ENCODE results near the gene STRADB. TPM values are rescaled to one million over a fixed set of nuclear protein-coding genes. Genes with fewer than 3 reads are reported as not detected.

The STRADB gene
- total RNA-seq, 4 donors from 2014 or later, result 9.3 to 34.9 (median 13.0) TPM

GRCh38 chr2:201430839-201431238 lies 20.7 kb upstream of the STRADB start:
- TF ChIP-seq EP300 (IDR thresholded peaks at IDR 0.05) (no peak), POLR2AphosphoS5 (IDR thresholded peaks at IDR 0.05) (no peak), POLR2A (IDR thresholded peaks at IDR 0.05) (no peak), CTCF (IDR thresholded peaks at IDR 0.05) (no peak)
- ATAC-seq, result no peak
- Histone ChIP-seq H3K27ac (no peak overlapping the region), H3K4me1 (peaks cover 13 to 67% (median 17%) of the 10 kb centered on the region in 3 donors), H3K27me3 (no peaks in the 10 kb centered on the region), H3K4me3 (no peak overlapping the region), H3K9me3 (no peaks in the 10 kb centered on the region), H3K36me3 (no peaks in the 10 kb centered on the region)
- 100% methylated on average over 3 to 4 of the region's 5 CpGs for WGBS, 2 donors (ENCODE audit: low coverage in 1 of 2)

GRCh38 chr2:201432038-201432620 lies 19.4 kb upstream of the STRADB start:
- Histone ChIP-seq H3K36me3 (no peaks in the 10 kb centered on the region), H3K4me3 (no peak overlapping the region), H3K27ac (peak overlapping the region; percentile 21 to 62 (median 48)), H3K9me3 (no peaks in the 10 kb centered on the region), H3K4me1 (peaks cover 13 to 57% (median 17%) of the 10 kb centered on the region in 3 donors), H3K27me3 (no peaks in the 10 kb centered on the region)
- TF ChIP-seq POLR2A (IDR thresholded peaks at IDR 0.05) (no peak), EP300 (IDR thresholded peaks at IDR 0.05) (no peak), POLR2AphosphoS5 (IDR thresholded peaks at IDR 0.05) (no peak), CTCF (IDR thresholded peaks at IDR 0.05) (no peak)
- peak; percentile 34 for ATAC-seq
- 9 to 21% methylated on average over 4 of the region's 4 CpGs for WGBS, 2 donors (ENCODE audit: low coverage in 1 of 2)

- peak overlapping the region; percentile 36 to 67 (median 61) for H3K27ac ChIP-seq
- no peaks in the 10 kb centered on the region for H3K27me3 ChIP-seq
- peaks cover 13 to 57% (median 17%) of the 10 kb centered on the region in 3 donors for H3K4me1 ChIP-seq
- H3K9me3 ChIP-seq, result no peaks in the 10 kb centered on the region
- 18 to 47% methylated on average over 5 of the region's 5 CpGs for WGBS, 2 donors (ENCODE audit: low coverage in 1 of 2)
- H3K36me3 ChIP-seq, result no peaks in the 10 kb centered on the region
- TF ChIP-seq POLR2A (IDR thresholded peaks at IDR 0.05) (no peak), POLR2AphosphoS5 (IDR thresholded peaks at IDR 0.05) (no peak), EP300 (IDR thresholded peaks at IDR 0.05) (no peak), CTCF (IDR thresholded peaks at IDR 0.05) (no peak)
- ATAC-seq, result peak; percentile 53
- H3K4me3 ChIP-seq, result no peak overlapping the region
Observed at GRCh38 chr2:201432621-201433393, 18.7 kb upstream of the STRADB start.

- Histone ChIP-seq H3K4me1 (peaks cover 15 to 64% (median 17%) of the 10 kb centered on the region in 3 donors), H3K4me3 (no peak overlapping the region), H3K9me3 (no peaks in the 10 kb centered on the region), H3K36me3 (no peaks in the 10 kb centered on the region), H3K27ac (peak overlapping the region in 3 of 4 donors; percentile 60 to 67 (median 62)), H3K27me3 (no peaks in the 10 kb centered on the region)
- 48 to 51% methylated on average over 10 to 11 of the region's 11 CpGs for WGBS, 2 donors (ENCODE audit: low coverage in 1 of 2)
- ATAC-seq, result no peak
- TF ChIP-seq EP300 (IDR thresholded peaks at IDR 0.05), result no peak
- TF ChIP-seq POLR2AphosphoS5 (IDR thresholded peaks at IDR 0.05), result no peak
- no peak for TF ChIP-seq POLR2A (IDR thresholded peaks at IDR 0.05)
- no peak for TF ChIP-seq CTCF (IDR thresholded peaks at IDR 0.05)
Observed at GRCh38 chr2:201433394-201433995, 18.0 kb upstream of the STRADB start.

Measured in gastroesophageal sphincter (tissue), 4 donors.